Panc1 (cell line): ENCODE data around the gene FSTL5. TPM values are rescaled to one million over a fixed set of nuclear protein-coding genes. Genes with fewer than 3 reads are reported as not detected.

Experiments
- ATAC-seq: fragments of 200-7000 bp; cut with Tn5 transposase; 2 replicates; pipeline ENCODE4 v1.9.1; 2020; ENCODE audit warnings: mild to moderate bottlenecking, moderate library complexity
- BruUV-seq: library from RNA; stranded (reverse); fragments of 400-500 nt; replicated peaks from 2 replicates; lab custom pipeline; 2021; lab: Mats Ljungman, UMichigan
- CTCF ChIA-PET: fragments of 300-600 bp; sonication (Branson Sonifier 250); formaldehyde crosslinking; loops from one replicate; lab custom pipeline; 2022; ENCODE audit warnings: antibody characterized with exemption; lab: Charles Lee
- POLR2A ChIA-PET: fragments of 300-600 bp; sonication (Branson Sonifier 250); formaldehyde crosslinking; loops from one replicate; lab custom pipeline; 2022; ENCODE audit warnings: antibody characterized with exemption; lab: Charles Lee
- DNase-seq: peaks from one replicate; pipeline ENCODE4 v3.0.0-alpha.2; 2010; ENCODE audit warnings: low read depth, low spot score
- H3K27ac ChIP-seq: 2 replicates; pipeline ENCODE4 v1.5.1; 2011; ENCODE audit warnings: mild to moderate bottlenecking, low read length, inconsistent platforms
- H3K27me3 ChIP-seq: fragments of 200-500 bp; sonication (Bioruptor generic); 2 replicates; pipeline ENCODE4 v1.6.0; 2014; ENCODE audit warnings: low read length, inconsistent platforms; ENCODE audit not compliant: control insufficient read depth, insufficient read depth
- H3K36me3 ChIP-seq: fragments of 200-500 bp; sonication (Bioruptor generic); 2 replicates; pipeline ENCODE4 v1.5.1; 2014; ENCODE audit warnings: inconsistent platforms, mild to moderate bottlenecking, low read length, moderate library complexity; ENCODE audit not compliant: control insufficient read depth, insufficient read depth
- H3K4me1 ChIP-seq: 2 replicates; pipeline ENCODE4 v1.5.1; 2011; ENCODE audit warnings: inconsistent platforms, mild to moderate bottlenecking, low read length, moderate library complexity; ENCODE audit not compliant: control insufficient read depth, insufficient read depth
- H3K4me3 ChIP-seq, 2 experiments: 2 replicates each; pipeline ENCODE4 v1.5.1; 2011 to 2012; ENCODE audit warnings: low read depth in 2 of 2, low read length in 2 of 2, mild to moderate bottlenecking in 2 of 2, inconsistent platforms in 1 of 2, moderate library complexity in 1 of 2
- H3K9me3 ChIP-seq: fragments of 200-500 bp; sonication (Bioruptor generic); 2 replicates; pipeline ENCODE4 v1.5.1; 2014; ENCODE audit warnings: low read depth, mild to moderate bottlenecking, inconsistent platforms, low read length, moderate library complexity; ENCODE audit not compliant: control insufficient read depth, insufficient read depth
- CTCF ChIP-seq: fragments of 450-650 bp; IDR thresholded peaks from 2 replicates; pipeline ENCODE4 v1.5.1; 2017; ENCODE audit warnings: mild to moderate bottlenecking
- POLR2AphosphoS5 ChIP-seq: IDR thresholded peaks from 2 replicates; pipeline ENCODE4 v1.6.1; 2012; ENCODE audit warnings: mild to moderate bottlenecking, low read depth, low read length, moderate library complexity
- REST ChIP-seq, 2 experiments: IDR thresholded peaks; 2 replicates each; pipeline ENCODE4 v1.6.1; 2011 to 2012; ENCODE audit warnings: low read depth in 2 of 2, control low read depth in 1 of 2, low read length in 1 of 2, mild to moderate bottlenecking in 1 of 2, moderate library complexity in 1 of 2; ENCODE audit not compliant: insufficient read depth in 1 of 2
- SIN3A ChIP-seq: IDR thresholded peaks from 2 replicates; pipeline ENCODE4 v1.6.1; 2012; ENCODE audit warnings: low read depth, mild to moderate bottlenecking, low read length, moderate library complexity, borderline replicate concordance; ENCODE audit not compliant: insufficient read depth
- TCF7L2 ChIP-seq: IDR thresholded peaks from 2 replicates; pipeline ENCODE4 v1.6.1; 2011; ENCODE audit warnings: mild to moderate bottlenecking, low read depth, low read length, inconsistent platforms
- in situ Hi-C: cut with HindIII; loops from 2 replicates; pipeline ENCODE4 v1.10.0; 2016; ENCODE audit warnings: low sequenced_read_pairs, low pct_unique_long_range_greater_than_20kb
- intact Hi-C: fragments of 100-400 bp; cut with micrococcal nuclease; formaldehyde crosslinking; loops from one replicate; pipeline ENCODE4 v1.10.0; 2022; ENCODE audit not compliant: unreplicated experiment
- total RNA-seq: library from RNA; stranded (reverse); gene quantifications from one replicate; pipeline ENCODE4 v1.2.1, GENCODE V29; 2021; ENCODE audit not compliant: unreplicated experiment

The FSTL5 gene
- total RNA-seq, 1 experiment from 2014 or later = 0.67 TPM

DNA sequence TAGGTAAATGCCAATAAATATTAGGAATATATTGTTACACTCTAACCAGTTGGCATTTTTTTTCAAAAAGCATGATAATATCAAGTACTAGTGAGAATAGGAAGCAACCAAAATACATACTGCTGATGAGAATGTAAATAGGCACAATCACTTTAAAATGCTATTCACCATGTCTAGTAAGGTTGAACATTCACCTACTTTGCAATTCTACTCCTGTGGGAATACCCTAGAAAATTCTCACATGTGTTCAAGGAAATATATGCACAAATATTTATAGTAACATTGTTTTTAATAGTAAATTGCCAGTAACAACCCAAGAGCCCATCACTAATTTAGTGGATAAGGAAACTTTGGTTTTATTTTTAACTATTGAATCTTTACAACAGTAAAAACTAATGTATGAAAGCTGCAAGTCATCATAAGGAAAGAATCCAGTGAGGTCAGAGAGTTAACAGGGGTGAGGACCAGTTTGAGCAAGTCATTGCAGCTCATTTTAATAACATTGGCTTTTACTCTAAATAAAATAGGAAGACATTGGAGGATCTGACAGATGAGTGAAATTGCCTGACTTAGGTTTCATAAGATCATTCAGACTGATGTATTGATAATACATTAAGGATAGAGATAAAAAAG lies 23.6 kb downstream of the FSTL5 start:
- H3K27me3 ChIP-seq = no peaks in the 10 kb centered on the region
- H3K4me1 ChIP-seq = no peaks in the 10 kb centered on the region
- ChIA-PET CTCF (interaction anchor here (0.6 kb wide), 1 partner anchor 534 kb away, joined by 5 read pairs; no protein-coding TSS in a partner anchor), POLR2A (no interaction called here)
- in situ Hi-C loops = no loop called here
- ATAC-seq (no peak), DNase-seq (no peak)
- no peak overlapping the region for H3K4me3 ChIP-seq
- BruUV-seq = no TSS peak
- H3K36me3 ChIP-seq = no peaks in the 10 kb centered on the region
- no peaks in the 10 kb centered on the region for H3K9me3 ChIP-seq
- no peak overlapping the region for H3K27ac ChIP-seq
- TF ChIP-seq REST (IDR thresholded peaks at IDR 0.05; ENCODE audit: insufficient read depth in 1 of 2, low read depth in 2 of 2, low read length in 1 of 2) = no peak
- no peak for TF ChIP-seq TCF7L2
- TF ChIP-seq POLR2AphosphoS5 = no peak
- TF ChIP-seq CTCF = no peak
- no peak for TF ChIP-seq SIN3A
- intact Hi-C loops = no loop called here

- no peak for TF ChIP-seq CTCF
- TF ChIP-seq POLR2AphosphoS5 = no peak
- no peak for TF ChIP-seq SIN3A
- TF ChIP-seq REST (IDR thresholded peaks at IDR 0.05; ENCODE audit: insufficient read depth in 1 of 2, low read depth in 2 of 2, low read length in 1 of 2) = no peak
- TF ChIP-seq TCF7L2 = no peak
- H3K27me3 ChIP-seq = no peaks in the 10 kb centered on the region
- no peak for ATAC-seq
- POLR2A ChIA-PET = no interaction called here
- intact Hi-C loops = no loop called here
- H3K4me1 ChIP-seq = no peaks in the 10 kb centered on the region
- H3K36me3 ChIP-seq = no peaks in the 10 kb centered on the region
- no peak overlapping the region for H3K27ac ChIP-seq
- no TSS peak for BruUV-seq
- no peaks in the 10 kb centered on the region for H3K9me3 ChIP-seq
- no peak overlapping the region for H3K4me3 ChIP-seq
- DNase-seq = no peak
- CTCF ChIA-PET = no interaction called here
- in situ Hi-C loops = no loop called here
These were observed 24.4 kb downstream of the FSTL5 start for GRCh38 chr4:162139412-162139811.
